Epithelial cell of proximal tubule (primary cell): ENCODE data around the gene ELMOD3. TPM values are rescaled to one million over a fixed set of nuclear protein-coding genes. Genes with fewer than 3 reads are reported as not detected.

Source experiments
- DNase-seq: peaks from one replicate; pipeline ENCODE4 v3.0.0-alpha.2; 2011; ENCODE audit warnings: low read depth
- H3K4me3 ChIP-seq: 2 replicates; pipeline ENCODE4 v1.5.1; 2011; ENCODE audit warnings: low read depth, mild to moderate bottlenecking, low read length
- CTCF ChIP-seq: conservative IDR thresholded peaks from 2 replicates; pipeline ENCODE4 v1.5.1; 2012; ENCODE audit warnings: low read depth, mild to moderate bottlenecking, low read length
- total RNA-seq: library from RNA; depleted of rRNA; stranded (reverse); fragments of >200 nt; gene quantifications from 2 replicates; pipeline ENCODE4 v1.2.3, GENCODE V29; 2015

Gene ELMOD3
- total RNA-seq, 1 donor from 2014 or later, result 9.5 TPM

GRCh38 chr2:85393836-85394235 is 39.3 kb downstream of the ELMOD3 start:
- TF ChIP-seq CTCF, result no peak
- DNase-seq, result no peak
- no peak overlapping the region for H3K4me3 ChIP-seq

DNA sequence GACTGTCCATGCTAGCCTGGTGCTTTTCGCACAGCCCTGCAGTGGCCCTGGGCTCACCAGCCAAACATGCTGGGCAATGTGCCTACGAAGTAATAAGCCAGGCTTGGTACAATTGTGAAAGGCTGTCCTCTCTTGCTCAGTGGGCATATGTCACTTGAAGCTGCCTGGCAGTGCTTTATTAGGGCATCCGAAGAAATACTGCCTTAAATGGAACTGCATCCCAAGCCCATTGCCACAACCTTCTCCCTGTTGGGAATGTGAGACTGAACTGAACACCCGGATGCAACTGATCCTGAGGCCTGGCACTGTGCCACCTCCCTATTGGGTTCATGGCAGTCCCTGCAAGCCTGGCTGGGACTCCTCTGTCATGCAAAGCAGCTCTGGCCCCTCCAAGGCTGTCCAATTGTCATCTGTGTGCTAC is 39.7 kb downstream of the ELMOD3 start:
- DNase-seq, result no peak

GRCh38 chr2:85394976-85395375 is 40.4 kb downstream of the ELMOD3 start:
- H3K4me3 ChIP-seq, result no peak overlapping the region
- TF ChIP-seq CTCF, result no peak
- DNase-seq, result no peak

More for the DNA sequence above, 39.7 kb downstream of the ELMOD3 start:
- no peak overlapping the region for H3K4me3 ChIP-seq
- TF ChIP-seq CTCF, result no peak

DNA sequence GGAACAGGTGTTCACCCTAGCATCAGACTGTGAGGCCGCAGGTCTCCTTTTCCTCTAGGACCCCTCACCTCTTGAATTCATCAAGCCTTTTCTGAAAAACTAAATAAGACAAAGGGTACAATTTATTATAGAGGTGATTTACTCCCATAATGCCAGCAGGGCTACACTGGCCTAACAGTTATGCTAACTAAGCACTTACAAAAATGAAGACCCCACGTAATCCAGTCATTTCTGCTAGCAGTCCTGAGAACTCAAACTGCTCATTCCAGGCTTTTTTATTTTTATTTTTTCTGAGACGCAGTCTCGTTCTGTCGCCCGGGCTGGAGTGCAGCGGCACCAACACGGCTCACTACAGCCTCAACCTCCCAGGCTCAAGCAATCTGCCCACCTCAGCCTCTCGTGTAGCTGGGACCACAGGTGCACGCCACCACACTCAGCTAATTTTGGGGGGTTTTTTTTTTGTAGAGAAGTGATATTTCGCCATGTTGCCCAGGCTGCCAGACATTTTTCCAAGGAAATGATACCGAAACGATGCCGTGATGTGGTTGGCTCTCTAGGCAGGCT is 41.4 kb downstream of the ELMOD3 start:
- TF ChIP-seq CTCF, result no peak
- DNase-seq, result no peak
- no peak overlapping the region for H3K4me3 ChIP-seq

- no peak for TF ChIP-seq CTCF
- no peak for DNase-seq
- H3K4me3 ChIP-seq, result no peak overlapping the region
Observed at GRCh38 chr2:85396531-85397470, 42.2 kb downstream of the ELMOD3 start.

- TF ChIP-seq CTCF, result no peak
- H3K4me3 ChIP-seq, result no peak overlapping the region
- no peak for DNase-seq
Observed at GRCh38 chr2:85397925-85398331, 43.4 kb downstream of the ELMOD3 start.
